GM12801 (cell line): Measurements from ENCODE around the gene SCAMP5.

Source experiments
- CTCF ChIP-seq: IDR thresholded peaks from one replicate; pipeline ENCODE4 v1.5.1; 2011; ENCODE audit warnings: control low read depth; ENCODE audit not compliant: insufficient read length; ENCODE audit errors: extremely low read depth

SCAMP5 gene

GRCh38 chr15:75023181-75023871 lies 28.0 kb downstream of the SCAMP5 start, which contains the start of gene PPCDC:
Gene PPCDC, plus strand, starts transcription at chr15:75023590. Its CDS starts 4,729 bp downstream, at chr15:75028319.
- TF ChIP-seq CTCF, result no peak

GRCh38 chr15:75023872-75024636 lies 28.7 kb downstream of the SCAMP5 start:
- TF ChIP-seq CTCF, result no peak

- TF ChIP-seq CTCF, result no peak
Observed at GRCh38 chr15:75025107-75025506, 29.7 kb downstream of the SCAMP5 start.

- no peak for TF ChIP-seq CTCF
Observed at GRCh38 chr15:75025548-75026260, 30.3 kb downstream of the SCAMP5 start.

GRCh38 chr15:75027551-75027950 lies 32.2 kb downstream of the SCAMP5 start:
- TF ChIP-seq CTCF, result no peak

GRCh38 chr15:75028991-75029377 lies 33.6 kb downstream of the SCAMP5 start:
- TF ChIP-seq CTCF, result no peak

- TF ChIP-seq CTCF, result peak; percentile 9
Observed at GRCh38 chr15:75029378-75030022, 34.1 kb downstream of the SCAMP5 start.
